ENCODE measurements around the gene PEX3. TPM values are rescaled to one million over a fixed set of nuclear protein-coding genes. Genes with fewer than 3 reads are reported as not detected.

Gene PEX3
- total and polyA plus RNA-seq, 2 donors (not counting 1 experiment from before 2014, with no cell fraction given), result 9.3 to 23.2 TPM

GRCh38 chr6:143402721-143403336, 47.8 kb upstream of the PEX3 start:
- peaks cover 0 to 8% of the 10 kb centered on the region in 2 donors for H3K4me1 ChIP-seq (ENCODE audit: control insufficient read depth in 2 of 2, insufficient read depth in 2 of 2, low read length in 2 of 2)
- H3K27me3 Mint-ChIP-seq, result peaks cover 5% of the 10 kb centered on the region
- no peak overlapping the region for H2AFZ ChIP-seq (ENCODE audit: insufficient read depth, low read depth, low read length, poor library complexity, severe bottlenecking)
- H3K27ac ChIP-seq (ENCODE audit: low read length in 2 of 2), result no peak overlapping the region
- no peak overlapping the region for H3K27ac Mint-ChIP-seq
- H3K27me3 ChIP-seq (replicated peaks in 1 of 4; ENCODE audit: control extremely low read depth in 1 of 4, control insufficient read depth in 3 of 4, insufficient read depth in 4 of 4, low read length in 3 of 4), result no peaks in the 10 kb centered on the region
- H3K4me2 ChIP-seq (replicated peaks; ENCODE audit: low read depth, low read length, poor library complexity, severe bottlenecking), result no peak overlapping the region
- no peaks in the 10 kb centered on the region for H3K79me2 ChIP-seq (ENCODE audit: control insufficient read depth, insufficient read depth, low read length)
- intact Hi-C loops (cut with micrococcal nuclease), result no loop called here
- WGBS (ENCODE audit: insufficient coverage), result 100% methylated on average over 4 of the region's 7 CpGs
- H3K36me3 ChIP-seq (replicated peaks in 1 of 2; ENCODE audit: control extremely low read depth in 1 of 2, control insufficient read depth in 1 of 2, extremely low read depth in 1 of 2, insufficient read depth in 2 of 2, low read length in 1 of 2), result no peaks in the 10 kb centered on the region
- no peaks in the 10 kb centered on the region for H4K20me1 ChIP-seq (ENCODE audit: control insufficient read depth, insufficient read depth, low read length, poor library complexity, severe bottlenecking)
- DNase-seq, result no peak
- no peaks in the 10 kb centered on the region for H3K9me3 ChIP-seq (ENCODE audit: control extremely low read depth in 1 of 3, control insufficient read depth in 2 of 3, insufficient read depth in 1 of 3, low read length in 2 of 3)
- no peak for ATAC-seq (ENCODE audit: low read depth)
- CTCF ChIA-PET, result no interaction called here
- peaks cover 23% of the 10 kb centered on the region for H3K4me1 Mint-ChIP-seq
- POLR2A ChIA-PET, result no interaction called here
- TF ChIP-seq CTCF (IDR thresholded peaks at IDR 0.05) (no peak), EZH2 (IDR thresholded peaks at IDR 0.05; ENCODE audit: borderline replicate concordance, insufficient read depth, low read depth, low read length, poor library complexity, severe bottlenecking) (no peak)
- H3K4me3 Mint-ChIP-seq, result no peak overlapping the region
- no peak overlapping the region for H3K4me3 ChIP-seq (ENCODE audit: control extremely low read depth in 1 of 5, extremely low read depth in 1 of 5, insufficient read depth in 1 of 5, low read depth in 2 of 5, low read length in 4 of 5)
- H3K9me3 Mint-ChIP-seq (ENCODE audit: insufficient read depth), result no peaks in the 10 kb centered on the region
- no peak overlapping the region for H3K9ac ChIP-seq (ENCODE audit: low read length)

DNA sequence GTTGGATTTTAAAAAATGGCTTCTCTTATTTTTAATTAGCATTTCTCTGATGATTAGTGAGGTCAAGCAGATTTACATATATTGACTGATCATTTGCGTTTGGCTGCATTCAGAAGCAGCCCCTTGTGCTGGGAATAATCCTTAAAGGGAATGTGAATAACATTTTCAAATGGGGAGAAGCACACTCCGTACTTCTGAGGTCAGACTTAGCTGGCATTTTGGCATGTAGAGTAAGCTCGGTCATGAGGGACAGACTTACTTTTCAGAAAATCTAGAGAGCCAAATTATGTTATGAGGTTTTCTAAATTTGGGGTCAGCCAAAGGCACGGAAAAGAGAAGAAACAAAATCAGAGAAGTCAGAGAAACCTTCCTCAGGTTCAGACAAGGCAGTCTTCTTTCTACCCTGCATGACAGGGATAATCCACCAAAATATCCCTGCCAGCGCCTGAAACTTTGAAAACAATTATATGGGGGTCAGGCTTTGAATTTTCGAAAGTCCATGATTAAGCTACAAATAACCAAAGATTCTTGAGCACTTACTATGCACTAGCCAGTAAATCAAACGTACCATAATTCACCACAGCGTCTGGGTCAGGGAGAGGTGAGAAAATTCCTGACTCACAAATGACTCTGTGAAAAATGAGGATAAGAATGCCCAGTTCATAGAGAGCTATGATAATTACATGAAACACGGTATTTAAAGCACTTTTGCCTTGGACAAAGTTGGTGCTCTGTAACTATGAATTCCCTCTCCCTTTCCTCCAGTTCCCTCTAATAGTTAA, 45.0 kb upstream of the PEX3 start:
- Mint-ChIP-seq H3K9me3 (ENCODE audit: insufficient read depth) (no peaks in the 10 kb centered on the region), H3K4me1 (peaks cover 15% of the 10 kb centered on the region), H3K4me3 (no peak overlapping the region), H3K27ac (no peak overlapping the region), H3K27me3 (peaks cover 5% of the 10 kb centered on the region)
- intact Hi-C loops (cut with micrococcal nuclease), result no loop called here
- no peaks in the 10 kb centered on the region for H3K36me3 ChIP-seq (replicated peaks in 1 of 2; ENCODE audit: control extremely low read depth in 1 of 2, control insufficient read depth in 1 of 2, extremely low read depth in 1 of 2, insufficient read depth in 2 of 2, low read length in 1 of 2)
- ATAC-seq (ENCODE audit: low read depth) (no peak), DNase-seq (no peak)
- no peak overlapping the region for H3K4me2 ChIP-seq (replicated peaks; ENCODE audit: low read depth, low read length, poor library complexity, severe bottlenecking)
- peaks cover 0 to 6% of the 10 kb centered on the region in 2 donors for H3K4me1 ChIP-seq (ENCODE audit: control insufficient read depth in 2 of 2, insufficient read depth in 2 of 2, low read length in 2 of 2)
- WGBS (ENCODE audit: insufficient coverage), result 76% methylated on average over 3 of the region's 9 CpGs
- no peak overlapping the region for H2AFZ ChIP-seq (ENCODE audit: insufficient read depth, low read depth, low read length, poor library complexity, severe bottlenecking)
- H3K27ac ChIP-seq (ENCODE audit: low read length in 2 of 2), result no peak overlapping the region
- H3K9ac ChIP-seq (ENCODE audit: low read length), result no peak overlapping the region
- no peaks in the 10 kb centered on the region for H4K20me1 ChIP-seq (ENCODE audit: control insufficient read depth, insufficient read depth, low read length, poor library complexity, severe bottlenecking)
- H3K79me2 ChIP-seq (ENCODE audit: control insufficient read depth, insufficient read depth, low read length), result no peaks in the 10 kb centered on the region
- TF ChIP-seq CTCF (IDR thresholded peaks at IDR 0.05), result no peak
- no peak overlapping the region for H3K4me3 ChIP-seq (ENCODE audit: control extremely low read depth in 1 of 5, extremely low read depth in 1 of 5, insufficient read depth in 1 of 5, low read depth in 2 of 5, low read length in 4 of 5)
- CTCF ChIA-PET, result no interaction called here
- peaks cover 0 to 3% (median 0%) of the 10 kb centered on the region in 3 donors for H3K9me3 ChIP-seq (ENCODE audit: control extremely low read depth in 1 of 3, control insufficient read depth in 2 of 3, insufficient read depth in 1 of 3, low read length in 2 of 3)
- POLR2A ChIA-PET, result no interaction called here
- H3K27me3 ChIP-seq (replicated peaks in 1 of 4; ENCODE audit: control extremely low read depth in 1 of 4, control insufficient read depth in 3 of 4, insufficient read depth in 4 of 4, low read length in 3 of 4), result no peaks in the 10 kb centered on the region
